ENCODE results near the gene PDPN. TPM values are rescaled to one million over a fixed set of nuclear protein-coding genes. Genes with fewer than 3 reads are reported as not detected.

The PDPN gene
- total RNA-seq, 1 experiment from 2014 or later: not detected

DNA sequence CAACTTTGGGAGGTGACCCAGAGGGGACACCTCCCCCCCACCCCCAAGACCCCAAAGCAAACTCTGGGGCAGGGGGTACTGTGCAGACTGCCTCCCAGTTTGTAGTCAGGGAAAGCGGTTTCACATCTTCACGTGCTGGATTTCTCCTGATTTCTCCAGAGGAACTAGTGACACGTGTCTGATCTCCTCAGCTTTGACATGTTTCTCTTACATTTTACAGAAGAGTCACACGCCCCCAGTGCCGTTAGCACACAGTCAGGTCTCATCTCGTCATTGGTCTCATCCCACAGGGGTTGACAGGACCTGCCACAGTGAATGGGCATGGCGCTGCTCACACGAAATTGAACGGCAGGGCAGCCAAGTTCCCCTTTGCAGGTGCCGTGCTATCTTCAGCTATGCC lies 11.8 kb downstream of the PDPN start:
- RAD21 ChIA-PET (ENCODE audit: low non-redundant PET in 1 of 2, low total read pairs in 2 of 2, uncharacterized antibody in 2 of 2, unreplicated experiment in 2 of 2): no interaction called here
- no peak for DNase-seq (ENCODE audit: low read depth, low spot score)

More for the DNA sequence above, 11.8 kb downstream of the PDPN start:
- Histone ChIP-seq H3K27ac (ENCODE audit: low read depth, low read length) (no peak overlapping the region), H3K4me3 (replicated peaks in 1 of 2; ENCODE audit: low read depth in 1 of 2, low read length in 2 of 2) (no peak overlapping the region), H3K27me3 (ENCODE audit: insufficient read depth, low read length) (peaks cover 27% of the 10 kb centered on the region), H3K9ac (ENCODE audit: low read length) (no peak overlapping the region), H3K79me2 (ENCODE audit: insufficient read depth, low read length) (no peaks in the 10 kb centered on the region), H3K4me2 (ENCODE audit: low read length) (no peak overlapping the region), H3K36me3 (ENCODE audit: control insufficient read depth in 1 of 2, insufficient read depth in 2 of 2, low read length in 2 of 2) (no peaks in the 10 kb centered on the region), H4K20me1 (ENCODE audit: insufficient read depth) (no peaks in the 10 kb centered on the region), H3K9me3 (ENCODE audit: control insufficient read depth in 1 of 2, insufficient read depth in 1 of 2, low read depth in 1 of 2, low read length in 2 of 2) (no peaks in the 10 kb centered on the region), H3K9me2 (ENCODE audit: insufficient read depth) (no peaks in the 10 kb centered on the region), H3K4me1 (ENCODE audit: control insufficient read depth in 1 of 2, insufficient read depth in 2 of 2, low read length in 2 of 2) (no peaks in the 10 kb centered on the region), H2AFZ (ENCODE audit: low read depth, low read length, poor library complexity, severe bottlenecking) (no peak overlapping the region)
- BruUV-seq (replicated peaks): no TSS peak
- ChIA-PET POLR2A (no interaction called here), CTCF (no interaction called here)
- intact Hi-C loops (cut with micrococcal nuclease): no loop called here
- no peak for ATAC-seq
- TF ChIP-seq EGR1 (IDR thresholded peaks at IDR 0.05; ENCODE audit: low read depth): no peak
- TF ChIP-seq EZH2 (IDR thresholded peaks at IDR 0.05): no peak
- TF ChIP-seq, protein P1, sequence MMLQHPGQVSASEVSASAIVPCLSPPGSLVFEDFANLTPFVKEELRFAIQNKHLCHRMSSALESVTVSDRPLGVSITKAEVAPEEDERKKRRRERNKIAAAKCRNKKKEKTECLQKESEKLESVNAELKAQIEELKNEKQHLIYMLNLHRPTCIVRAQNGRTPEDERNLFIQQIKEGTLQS (IDR thresholded peaks at IDR 0.05): no peak
- no peak for TF ChIP-seq EZH2phosphoT487 (IDR thresholded peaks at IDR 0.05; ENCODE audit: borderline replicate concordance)
- TF ChIP-seq POLR2AphosphoS5 (IDR thresholded peaks at IDR 0.05; ENCODE audit: low read depth, low read length): no peak
- TF ChIP-seq, protein P2, sequence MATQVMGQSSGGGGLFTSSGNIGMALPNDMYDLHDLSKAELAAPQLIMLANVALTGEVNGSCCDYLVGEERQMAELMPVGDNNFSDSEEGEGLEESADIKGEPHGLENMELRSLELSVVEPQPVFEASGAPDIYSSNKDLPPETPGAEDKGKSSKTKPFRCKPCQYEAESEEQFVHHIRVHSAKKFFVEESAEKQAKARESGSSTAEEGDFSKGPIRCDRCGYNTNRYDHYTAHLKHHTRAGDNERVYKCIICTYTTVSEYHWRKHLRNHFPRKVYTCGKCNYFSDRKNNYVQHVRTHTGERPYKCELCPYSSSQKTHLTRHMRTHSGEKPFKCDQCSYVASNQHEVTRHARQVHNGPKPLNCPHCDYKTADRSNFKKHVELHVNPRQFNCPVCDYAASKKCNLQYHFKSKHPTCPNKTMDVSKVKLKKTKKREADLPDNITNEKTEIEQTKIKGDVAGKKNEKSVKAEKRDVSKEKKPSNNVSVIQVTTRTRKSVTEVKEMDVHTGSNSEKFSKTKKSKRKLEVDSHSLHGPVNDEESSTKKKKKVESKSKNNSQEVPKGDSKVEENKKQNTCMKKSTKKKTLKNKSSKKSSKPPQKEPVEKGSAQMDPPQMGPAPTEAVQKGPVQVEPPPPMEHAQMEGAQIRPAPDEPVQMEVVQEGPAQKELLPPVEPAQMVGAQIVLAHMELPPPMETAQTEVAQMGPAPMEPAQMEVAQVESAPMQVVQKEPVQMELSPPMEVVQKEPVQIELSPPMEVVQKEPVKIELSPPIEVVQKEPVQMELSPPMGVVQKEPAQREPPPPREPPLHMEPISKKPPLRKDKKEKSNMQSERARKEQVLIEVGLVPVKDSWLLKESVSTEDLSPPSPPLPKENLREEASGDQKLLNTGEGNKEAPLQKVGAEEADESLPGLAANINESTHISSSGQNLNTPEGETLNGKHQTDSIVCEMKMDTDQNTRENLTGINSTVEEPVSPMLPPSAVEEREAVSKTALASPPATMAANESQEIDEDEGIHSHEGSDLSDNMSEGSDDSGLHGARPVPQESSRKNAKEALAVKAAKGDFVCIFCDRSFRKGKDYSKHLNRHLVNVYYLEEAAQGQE (IDR thresholded peaks at IDR 0.05; ENCODE audit: low read depth): no peak
- no peak for TF ChIP-seq SIN3A (IDR thresholded peaks at IDR 0.05; ENCODE audit: low read depth)
- TF ChIP-seq, protein P3, sequence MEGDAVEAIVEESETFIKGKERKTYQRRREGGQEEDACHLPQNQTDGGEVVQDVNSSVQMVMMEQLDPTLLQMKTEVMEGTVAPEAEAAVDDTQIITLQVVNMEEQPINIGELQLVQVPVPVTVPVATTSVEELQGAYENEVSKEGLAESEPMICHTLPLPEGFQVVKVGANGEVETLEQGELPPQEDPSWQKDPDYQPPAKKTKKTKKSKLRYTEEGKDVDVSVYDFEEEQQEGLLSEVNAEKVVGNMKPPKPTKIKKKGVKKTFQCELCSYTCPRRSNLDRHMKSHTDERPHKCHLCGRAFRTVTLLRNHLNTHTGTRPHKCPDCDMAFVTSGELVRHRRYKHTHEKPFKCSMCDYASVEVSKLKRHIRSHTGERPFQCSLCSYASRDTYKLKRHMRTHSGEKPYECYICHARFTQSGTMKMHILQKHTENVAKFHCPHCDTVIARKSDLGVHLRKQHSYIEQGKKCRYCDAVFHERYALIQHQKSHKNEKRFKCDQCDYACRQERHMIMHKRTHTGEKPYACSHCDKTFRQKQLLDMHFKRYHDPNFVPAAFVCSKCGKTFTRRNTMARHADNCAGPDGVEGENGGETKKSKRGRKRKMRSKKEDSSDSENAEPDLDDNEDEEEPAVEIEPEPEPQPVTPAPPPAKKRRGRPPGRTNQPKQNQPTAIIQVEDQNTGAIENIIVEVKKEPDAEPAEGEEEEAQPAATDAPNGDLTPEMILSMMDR (IDR thresholded peaks at IDR 0.05 in 2 of 3, conservative IDR thresholded peaks at IDR 0.05 in 1 of 3; ENCODE audit: borderline replicate concordance in 1 of 3, insufficient read depth in 1 of 3, low read depth in 2 of 3, low read length in 2 of 3): no peak
- no peak for TF ChIP-seq CEBPB (IDR thresholded peaks at IDR 0.05; ENCODE audit: low read depth)
- TF ChIP-seq, protein P4, sequence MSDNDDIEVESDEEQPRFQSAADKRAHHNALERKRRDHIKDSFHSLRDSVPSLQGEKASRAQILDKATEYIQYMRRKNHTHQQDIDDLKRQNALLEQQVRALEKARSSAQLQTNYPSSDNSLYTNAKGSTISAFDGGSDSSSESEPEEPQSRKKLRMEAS (IDR thresholded peaks at IDR 0.05): no peak
- no peak for TF ChIP-seq RAD21 (IDR thresholded peaks at IDR 0.05; ENCODE audit: low read depth)
- TF ChIP-seq ZNF274 (IDR thresholded peaks at IDR 0.05; ENCODE audit: low read depth, low read length): no peak
- TF ChIP-seq YY1 (IDR thresholded peaks at IDR 0.05; ENCODE audit: extremely low read depth, insufficient replicate concordance, low read depth, low read length): no peak
- TF ChIP-seq, protein P5, sequence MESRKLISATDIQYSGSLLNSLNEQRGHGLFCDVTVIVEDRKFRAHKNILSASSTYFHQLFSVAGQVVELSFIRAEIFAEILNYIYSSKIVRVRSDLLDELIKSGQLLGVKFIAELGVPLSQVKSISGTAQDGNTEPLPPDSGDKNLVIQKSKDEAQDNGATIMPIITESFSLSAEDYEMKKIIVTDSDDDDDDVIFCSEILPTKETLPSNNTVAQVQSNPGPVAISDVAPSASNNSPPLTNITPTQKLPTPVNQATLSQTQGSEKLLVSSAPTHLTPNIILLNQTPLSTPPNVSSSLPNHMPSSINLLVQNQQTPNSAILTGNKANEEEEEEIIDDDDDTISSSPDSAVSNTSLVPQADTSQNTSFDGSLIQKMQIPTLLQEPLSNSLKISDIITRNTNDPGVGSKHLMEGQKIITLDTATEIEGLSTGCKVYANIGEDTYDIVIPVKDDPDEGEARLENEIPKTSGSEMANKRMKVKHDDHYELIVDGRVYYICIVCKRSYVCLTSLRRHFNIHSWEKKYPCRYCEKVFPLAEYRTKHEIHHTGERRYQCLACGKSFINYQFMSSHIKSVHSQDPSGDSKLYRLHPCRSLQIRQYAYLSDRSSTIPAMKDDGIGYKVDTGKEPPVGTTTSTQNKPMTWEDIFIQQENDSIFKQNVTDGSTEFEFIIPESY (IDR thresholded peaks at IDR 0.05; ENCODE audit: extremely low read depth, insufficient replicate concordance, low read length): no peak

Data from HCT116 (cell line).